Breast epithelium (tissue), 3 donors: ENCODE data around the gene SHISA6.

Source experiments
- CTCF ChIP-seq, 3 donors: fragments of 450-650 bp; IDR thresholded peaks; one replicate each; pipeline ENCODE4 v1.5.1; 2016 to 2017; ENCODE audit warnings: antibody characterized with exemption in 3 of 3, mild to moderate bottlenecking in 3 of 3, moderate library complexity in 3 of 3
- POLR2A ChIP-seq: fragments of 450-650 bp; IDR thresholded peaks from one replicate; pipeline ENCODE4 v1.6.1; 2016; ENCODE audit warnings: antibody characterized with exemption, mild to moderate bottlenecking, moderate library complexity
- POLR2AphosphoS5 ChIP-seq, 3 donors: sonication (generic); formaldehyde crosslinking; IDR thresholded peaks; one replicate each; pipeline ENCODE4 v1.6.1; 2017; ENCODE audit warnings: antibody characterized with exemption in 3 of 3

- TF ChIP-seq CTCF (IDR thresholded peaks at IDR 0.05) (no peak), POLR2A (no peak), POLR2AphosphoS5 (IDR thresholded peaks at IDR 0.05) (no peak)
Measured at GRCh38 chr17:11309850-11310249, 68.8 kb downstream of the SHISA6 start.
